C4-2B (cell line): ENCODE results near the gene YEATS2.

ENCODE experiments used
- H3K27ac ChIP-seq: fragments of 450-650 bp; 2 replicates; pipeline ENCODE4 v1.5.1; 2017
- ZFX ChIP-seq: fragments of 450-650 bp; IDR thresholded peaks from 2 replicates; pipeline ENCODE4 v1.6.1; 2017
- TF ChIP-seq, protein P1 (sequence below): fragments of 450-650 bp; conservative IDR thresholded peaks from 2 replicates; pipeline ENCODE4 v1.5.1; 2017; ENCODE audit warnings: mild to moderate bottlenecking

The YEATS2 gene

DNA sequence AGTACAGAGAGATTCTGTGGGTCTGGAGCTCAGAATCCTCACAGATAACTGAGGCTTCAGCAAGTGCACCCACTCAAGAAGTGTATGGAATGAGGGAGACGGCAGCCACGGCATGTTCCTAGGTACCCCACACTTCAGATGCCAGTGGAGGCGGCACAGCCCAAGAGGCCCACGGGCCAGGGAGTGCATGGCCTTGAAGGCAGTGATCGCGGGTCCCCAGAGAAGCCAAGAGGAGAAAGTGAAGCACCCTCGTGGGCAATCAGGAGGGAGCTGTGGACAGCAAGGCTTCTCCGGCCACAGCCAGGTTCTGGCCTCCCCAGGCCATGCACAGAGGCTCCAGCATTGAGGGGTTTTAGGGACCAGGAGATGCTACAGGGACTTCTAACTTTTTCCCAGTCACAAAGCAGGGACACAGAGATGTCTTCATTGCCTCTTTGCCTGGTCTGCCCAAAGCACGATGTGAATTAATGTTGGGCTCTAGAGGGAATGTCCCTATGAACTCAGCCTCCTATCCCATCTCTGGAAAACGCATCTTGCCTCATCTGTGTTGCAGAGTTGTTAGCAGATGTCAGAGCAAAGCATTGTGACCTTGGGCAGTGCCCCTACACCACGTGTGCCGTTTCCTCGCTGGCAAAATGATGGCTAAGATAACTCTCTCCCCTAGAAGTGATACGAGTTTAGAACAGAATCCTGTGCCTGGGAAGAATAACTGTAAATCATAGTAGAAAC lies 130.4 kb downstream of the YEATS2 start:
- no peak overlapping the region for H3K27ac ChIP-seq
- TF ChIP-seq, protein P1, sequence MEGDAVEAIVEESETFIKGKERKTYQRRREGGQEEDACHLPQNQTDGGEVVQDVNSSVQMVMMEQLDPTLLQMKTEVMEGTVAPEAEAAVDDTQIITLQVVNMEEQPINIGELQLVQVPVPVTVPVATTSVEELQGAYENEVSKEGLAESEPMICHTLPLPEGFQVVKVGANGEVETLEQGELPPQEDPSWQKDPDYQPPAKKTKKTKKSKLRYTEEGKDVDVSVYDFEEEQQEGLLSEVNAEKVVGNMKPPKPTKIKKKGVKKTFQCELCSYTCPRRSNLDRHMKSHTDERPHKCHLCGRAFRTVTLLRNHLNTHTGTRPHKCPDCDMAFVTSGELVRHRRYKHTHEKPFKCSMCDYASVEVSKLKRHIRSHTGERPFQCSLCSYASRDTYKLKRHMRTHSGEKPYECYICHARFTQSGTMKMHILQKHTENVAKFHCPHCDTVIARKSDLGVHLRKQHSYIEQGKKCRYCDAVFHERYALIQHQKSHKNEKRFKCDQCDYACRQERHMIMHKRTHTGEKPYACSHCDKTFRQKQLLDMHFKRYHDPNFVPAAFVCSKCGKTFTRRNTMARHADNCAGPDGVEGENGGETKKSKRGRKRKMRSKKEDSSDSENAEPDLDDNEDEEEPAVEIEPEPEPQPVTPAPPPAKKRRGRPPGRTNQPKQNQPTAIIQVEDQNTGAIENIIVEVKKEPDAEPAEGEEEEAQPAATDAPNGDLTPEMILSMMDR: no peak
- no peak for TF ChIP-seq ZFX

DNA sequence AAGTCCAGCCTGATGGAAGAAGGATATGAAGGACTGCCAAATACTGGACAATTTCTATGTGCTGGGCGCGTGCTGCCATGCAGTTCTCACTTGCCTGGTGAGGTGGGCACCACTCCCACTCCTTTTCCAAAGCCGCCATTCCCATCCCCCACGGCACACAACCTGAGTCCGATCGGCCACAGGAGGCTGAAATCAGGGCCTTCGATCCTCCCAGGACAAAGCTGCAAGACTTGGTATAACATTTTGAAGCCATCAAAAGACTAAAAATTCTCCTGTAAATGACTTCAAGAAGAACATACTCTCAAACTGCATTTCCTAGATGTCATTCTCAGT lies 130.9 kb downstream of the YEATS2 start:
- no peak overlapping the region for H3K27ac ChIP-seq
- TF ChIP-seq, protein P1: no peak
- no peak for TF ChIP-seq ZFX

DNA sequence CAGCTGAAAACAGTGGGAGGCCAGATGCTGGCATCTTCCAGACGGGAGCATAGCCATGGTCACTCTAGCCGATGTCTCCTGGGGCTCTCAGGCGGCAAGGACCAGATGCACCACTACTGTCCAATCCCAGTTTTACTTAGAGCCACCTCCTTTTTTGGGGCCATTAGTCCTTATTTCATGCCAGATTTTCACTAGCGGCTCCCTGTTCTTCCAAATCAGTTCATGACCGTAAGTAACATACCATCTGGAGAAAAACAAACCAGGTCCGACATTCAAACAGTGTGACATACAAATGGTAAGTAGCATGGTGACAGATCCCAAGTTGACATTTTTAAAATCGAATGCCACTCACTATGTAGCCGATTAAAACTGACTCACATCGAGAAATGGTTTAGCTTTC lies 131.9 kb downstream of the YEATS2 start:
- H3K27ac ChIP-seq: no peak overlapping the region
- no peak for TF ChIP-seq ZFX
- TF ChIP-seq, protein P1: no peak

DNA sequence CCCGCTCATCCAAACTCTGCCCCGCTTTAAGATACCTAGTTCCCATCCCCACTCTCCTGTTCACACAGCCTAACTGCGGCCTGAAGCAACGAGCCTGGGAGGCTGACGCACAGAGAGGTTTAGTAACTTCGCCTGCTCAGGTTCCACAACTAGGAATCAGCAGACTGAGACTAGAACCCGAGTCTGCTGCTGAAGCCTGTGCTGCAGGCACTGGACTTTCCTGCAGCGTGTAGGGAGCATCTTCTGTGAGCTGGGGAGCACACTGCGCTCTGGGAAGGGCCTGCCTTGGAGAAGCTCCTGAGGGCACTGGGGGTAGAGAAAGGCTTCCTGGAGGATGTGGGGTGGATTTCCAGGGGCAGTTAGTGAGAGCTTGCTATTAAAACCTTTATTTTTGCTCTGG lies 132.6 kb downstream of the YEATS2 start:
- TF ChIP-seq, protein P1: no peak
- TF ChIP-seq ZFX: no peak

DNA sequence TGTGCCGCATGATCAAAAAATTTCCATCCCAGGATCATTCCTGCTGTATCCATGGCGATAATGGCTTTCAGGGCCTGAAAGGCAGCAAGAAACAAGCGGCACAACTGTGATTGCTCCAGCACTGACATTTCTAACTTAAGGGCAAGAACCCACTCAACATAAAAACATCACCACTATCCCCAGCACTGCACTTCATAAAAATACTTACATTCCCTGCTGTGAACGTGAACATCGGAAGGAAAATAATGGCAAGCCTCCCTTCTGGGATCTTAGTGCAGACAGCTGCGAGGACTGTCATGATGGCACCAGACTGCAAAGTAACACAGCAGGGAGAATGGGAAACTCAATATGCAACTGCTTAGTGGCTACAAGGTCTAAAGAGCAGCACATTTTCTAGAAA lies 135.9 kb downstream of the YEATS2 start:
- H3K27ac ChIP-seq: no peak overlapping the region
- TF ChIP-seq, protein P1: no peak
- TF ChIP-seq ZFX: no peak

More for the DNA sequence above, 132.6 kb downstream of the YEATS2 start:
- H3K27ac ChIP-seq: no peak overlapping the region

DNA sequence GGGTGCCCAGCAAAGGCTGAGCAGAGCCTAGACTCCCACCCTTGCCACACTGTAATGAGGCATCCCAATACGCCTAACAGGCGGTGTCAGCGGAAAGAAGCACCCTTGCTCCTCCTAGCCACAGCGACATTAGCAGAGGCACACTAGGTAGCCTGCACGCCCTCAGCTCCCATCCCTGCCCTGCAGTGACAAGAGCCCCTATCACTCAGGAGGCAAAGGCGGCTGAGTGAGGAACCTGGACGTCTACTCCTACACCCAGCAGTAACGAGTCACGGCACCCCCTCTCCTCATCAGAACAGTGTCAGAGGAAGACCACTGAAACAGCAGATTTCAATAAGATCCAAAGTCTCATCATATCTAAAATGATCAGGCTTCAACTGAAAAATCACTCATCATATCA lies 139.8 kb downstream of the YEATS2 start:
- H3K27ac ChIP-seq: no peak overlapping the region
- TF ChIP-seq ZFX: no peak
- TF ChIP-seq, protein P1: no peak

DNA sequence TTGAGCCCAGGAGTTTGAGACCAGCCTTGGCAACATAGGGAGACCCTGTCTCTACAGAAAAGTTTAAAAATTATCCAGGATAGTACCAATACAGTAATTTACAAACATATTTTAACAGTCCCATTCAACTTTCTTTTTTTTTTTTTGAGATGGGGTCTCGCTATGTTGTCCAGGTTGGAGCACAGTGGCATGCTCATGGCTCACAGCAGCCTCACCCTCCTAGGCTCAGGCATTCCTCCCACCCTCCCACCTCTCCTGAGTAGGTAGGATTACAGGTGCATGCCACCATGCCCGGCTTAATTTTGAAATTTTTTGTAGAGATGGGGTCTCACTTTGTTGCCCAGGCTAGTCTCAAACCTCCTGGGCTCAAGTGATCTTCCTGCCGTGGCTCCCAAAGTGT lies 140.3 kb downstream of the YEATS2 start:
- TF ChIP-seq ZFX: no peak
- TF ChIP-seq, protein P1: no peak
- H3K27ac ChIP-seq: no peak overlapping the region
